CD4-positive, alpha-beta T cell (primary cell): ENCODE results near the gene ZC3HAV1L. TPM values are rescaled to one million over a fixed set of nuclear protein-coding genes. Genes with fewer than 3 reads are reported as not detected.
A peak's percentile ranks its signal among the peaks of the same experiment; 100 is the strongest.

Source experiments
- ATAC-seq: fragments of 200-7000 bp; cut with Tn5 transposase; one replicate; pipeline ENCODE4 v1.10.0; 2022; ENCODE audit warnings: mild to moderate bottlenecking; ENCODE audit not compliant: poor library complexity
- CTCF ChIA-PET: fragments of 350-600 bp; sonication (Branson Sonifier 250); formaldehyde crosslinking; loops from one replicate; lab custom pipeline; 2021; ENCODE audit warnings: antibody characterized with exemption, inconsistent platforms; lab: Charles Lee
- POLR2A ChIA-PET: fragments of 350-600 bp; sonication (Branson Sonifier 250); formaldehyde crosslinking; loops from one replicate; lab custom pipeline; 2021; ENCODE audit warnings: antibody characterized with exemption, inconsistent platforms; lab: Charles Lee
- DNase-seq, 14 experiments: peaks; one replicate each; pipeline ENCODE4 v3.0.0-alpha.2; 2013 to 2020; ENCODE audit warnings: mixed read lengths in 2 of 14
- H3K27ac ChIP-seq, 2 donors: one replicate each; pipeline versions ENCODE4 v1.5.1 to v1.7.0; 2013; ENCODE audit warnings: low read length in 2 of 2, low read depth in 1 of 2, mild to moderate bottlenecking in 1 of 2
- H3K27me3 ChIP-seq, 2 experiments: 1 replicate in 1 of 2; 2 replicates in 1 of 2; pipeline versions ENCODE4 v1.6.1 to v1.7.0; 2013; ENCODE audit warnings: low read length in 2 of 2, control low read depth in 1 of 2, mild to moderate bottlenecking in 1 of 2, moderate library complexity in 1 of 2; ENCODE audit not compliant: insufficient read depth in 2 of 2, control insufficient read depth in 1 of 2
- H3K36me3 ChIP-seq: one replicate; pipeline ENCODE4 v1.6.1; 2013; ENCODE audit warnings: low read length, control low read depth; ENCODE audit not compliant: insufficient read depth
- H3K4me1 ChIP-seq: one replicate; pipeline ENCODE4 v1.6.1; 2013; ENCODE audit warnings: low read length, control low read depth; ENCODE audit not compliant: insufficient read depth
- H3K4me3 ChIP-seq: one replicate; pipeline ENCODE4 v1.5.1; 2013; ENCODE audit warnings: mild to moderate bottlenecking, low read length, moderate library complexity
- H3K9me3 ChIP-seq, 2 experiments: 1 replicate in 1 of 2; 2 replicates in 1 of 2; pipeline versions ENCODE4 v1.6.1 to v1.7.0; 2013; ENCODE audit warnings: low read length in 2 of 2, mild to moderate bottlenecking in 2 of 2, control low read depth in 1 of 2, moderate library complexity in 1 of 2; ENCODE audit not compliant: control insufficient read depth in 1 of 2, insufficient read depth in 1 of 2
- H3K27ac Mint-ChIP-seq: one replicate; pipeline ENCODE4 v1.8.0; 2020; ENCODE audit warnings: mixed read lengths
- H3K27me3 Mint-ChIP-seq: one replicate; pipeline ENCODE4 v1.8.0; 2021; ENCODE audit warnings: mixed read lengths
- H3K36me3 Mint-ChIP-seq: one replicate; pipeline ENCODE4 v1.8.0; 2021; ENCODE audit warnings: low read depth, mixed read lengths
- H3K4me1 Mint-ChIP-seq: one replicate; pipeline ENCODE4 v1.8.0; 2021; ENCODE audit warnings: low read depth, mixed read lengths
- H3K4me3 Mint-ChIP-seq: one replicate; pipeline ENCODE4 v1.8.0; 2020; ENCODE audit warnings: mild to moderate bottlenecking, mixed read lengths
- H3K9me3 Mint-ChIP-seq: one replicate; pipeline ENCODE4 v1.8.0; 2020; ENCODE audit warnings: mixed read lengths
- CTCF ChIP-seq: fragments of 200-600 bp; IDR thresholded peaks from one replicate; pipeline ENCODE4 v1.8.0; 2022; ENCODE audit warnings: antibody characterized with exemption, mild to moderate bottlenecking
- intact Hi-C, 2 experiments: fragments of 100-400 bp; cut with DNase I in 1 of 2; cut with micrococcal nuclease in 1 of 2; formaldehyde crosslinking; loops; one replicate each; pipeline versions ENCODE4 v1.15.1 to v1.9.0; 2023 to 2025; cut with DNase I, micrococcal nuclease
- total RNA-seq, 174 experiments: library from RNA in 2 of 174; stranded (reverse) in 2 of 174; gene quantifications; one replicate each; pipeline ENCODE4 v1.2.3 and lab custom pipeline; 2021 to 2026

The ZC3HAV1L gene
- total RNA-seq, 2 experiments from 2014 or later, result 0.44 to 0.50 TPM

DNA sequence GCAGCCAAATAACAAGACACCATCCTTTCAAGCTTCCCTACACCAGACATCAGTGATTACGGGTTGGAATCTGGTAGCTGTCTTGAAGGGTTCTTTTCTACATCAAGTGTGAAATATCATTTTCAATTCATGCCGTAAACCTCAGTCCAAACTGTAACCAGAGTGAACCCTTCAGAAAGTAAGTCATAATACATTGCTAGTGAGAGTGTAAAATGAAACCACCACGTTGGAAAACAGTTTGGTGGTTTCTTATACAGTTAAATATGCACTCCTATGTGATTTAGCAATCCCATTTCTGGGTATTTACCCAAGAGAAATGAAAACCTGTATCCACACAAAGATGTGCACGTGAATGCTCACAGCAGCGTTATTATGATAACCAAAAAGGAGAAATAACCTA lies 25.6 kb upstream of the ZC3HAV1L start:
- Mint-ChIP-seq H3K27me3 (no peaks in the 10 kb centered on the region), H3K4me1 (peaks cover 68% of the 10 kb centered on the region), H3K27ac (peak overlapping the region; percentile 83), H3K9me3 (no peaks in the 10 kb centered on the region), H3K4me3 (no peak overlapping the region), H3K36me3 (peaks cover 96% of the 10 kb centered on the region)
- TF ChIP-seq CTCF, result no peak
- no peak overlapping the region for H3K27ac ChIP-seq
- intact Hi-C loops, result no loop called here
- H3K36me3 ChIP-seq, result peaks cover 96% of the 10 kb centered on the region
- H3K4me3 ChIP-seq, result no peak overlapping the region
- no peak for DNase-seq
- ChIA-PET CTCF (interaction anchor here (4.0 kb wide), 1 partner anchor 13 kb away, joined by 18 read pairs; no protein-coding TSS in a partner anchor), POLR2A (interaction anchor here (1.2 kb wide), 2 partner anchors 13 to 19 kb away, joined by 3 to 4 read pairs; no protein-coding TSS in a partner anchor)
- no peak for ATAC-seq
- peaks cover 23% of the 10 kb centered on the region for H3K4me1 ChIP-seq
- H3K27me3 ChIP-seq, result no peaks in the 10 kb centered on the region
- H3K9me3 ChIP-seq, result no peaks in the 10 kb centered on the region

DNA sequence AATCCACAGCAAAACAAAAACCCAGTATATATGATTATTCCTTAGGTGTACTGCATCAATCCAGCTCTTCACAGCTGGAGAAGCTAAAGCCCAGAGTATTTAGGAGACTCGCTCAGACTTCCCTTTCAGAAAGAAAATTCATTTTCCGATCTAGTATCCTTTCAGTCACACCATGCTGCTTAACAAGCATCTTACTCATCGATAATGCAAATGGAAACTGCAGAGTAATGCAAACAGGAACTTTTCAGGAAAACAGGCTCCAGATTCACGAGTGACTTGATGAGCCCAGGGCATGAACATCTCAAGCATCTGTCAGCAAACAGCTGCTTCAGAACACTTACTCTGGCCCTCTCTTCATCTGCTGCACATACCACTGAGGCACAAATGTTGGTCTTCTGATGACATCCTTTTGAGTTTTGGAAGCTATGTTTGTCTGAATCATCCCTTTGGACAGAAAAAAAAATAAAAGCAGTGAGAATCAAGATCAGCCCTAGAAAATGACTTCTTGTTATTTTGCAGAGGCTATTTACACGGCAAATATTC lies 24.9 kb upstream of the ZC3HAV1L start:
- H3K4me3 ChIP-seq, result no peak overlapping the region
- H3K4me1 ChIP-seq, result peaks cover 18% of the 10 kb centered on the region
- no peak overlapping the region for H3K4me3 Mint-ChIP-seq
- H3K36me3 Mint-ChIP-seq, result peaks cover 96% of the 10 kb centered on the region
- H3K27ac Mint-ChIP-seq, result peak overlapping the region; percentile 83
- POLR2A ChIA-PET, result interaction anchor here (0.6 to 1.2 kb wide), 6 partner anchors 10 to 34 kb away, joined by 3 to 7 read pairs (median 4); no protein-coding TSS in a partner anchor
- CTCF ChIA-PET, result interaction anchor here (0.6 to 4.0 kb wide), 5 partner anchors 11 to 1329 kb away, joined by 3 to 18 read pairs (median 3); no protein-coding TSS in a partner anchor
- H3K4me1 Mint-ChIP-seq, result peaks cover 65% of the 10 kb centered on the region
- H3K27me3 ChIP-seq, result no peaks in the 10 kb centered on the region
- H3K36me3 ChIP-seq, result peaks cover 96% of the 10 kb centered on the region
- no peak for ATAC-seq
- intact Hi-C loops, result no loop called here
- no peaks in the 10 kb centered on the region for H3K9me3 Mint-ChIP-seq
- H3K27ac ChIP-seq, result no peak overlapping the region
- no peaks in the 10 kb centered on the region for H3K9me3 ChIP-seq
- no peak for TF ChIP-seq CTCF
- DNase-seq, result no peak
- H3K27me3 Mint-ChIP-seq, result no peaks in the 10 kb centered on the region

GRCh38 chr7:139059905-139060304 lies 24.1 kb upstream of the ZC3HAV1L start:
- Histone ChIP-seq H3K4me3 (no peak overlapping the region), H3K27ac (no peak overlapping the region), H3K36me3 (peaks cover 96% of the 10 kb centered on the region), H3K27me3 (no peaks in the 10 kb centered on the region), H3K9me3 (no peaks in the 10 kb centered on the region), H3K4me1 (peaks cover 17% of the 10 kb centered on the region)
- no peak overlapping the region for H3K4me3 Mint-ChIP-seq
- POLR2A ChIA-PET, result interaction anchor here (0.6 to 1.2 kb wide), 5 partner anchors 10 to 35 kb away, joined by 3 to 7 read pairs (median 5); no protein-coding TSS in a partner anchor
- H3K9me3 Mint-ChIP-seq, result no peaks in the 10 kb centered on the region
- intact Hi-C loops, result no loop called here
- CTCF ChIA-PET, result interaction anchor here (0.6 to 1.8 kb wide), 5 partner anchors 11 to 179 kb away, joined by 3 to 8 read pairs (median 3); no protein-coding TSS in a partner anchor
- no peaks in the 10 kb centered on the region for H3K27me3 Mint-ChIP-seq
- peaks cover 60% of the 10 kb centered on the region for H3K4me1 Mint-ChIP-seq
- TF ChIP-seq CTCF, result no peak
- peak overlapping the region; percentile 83 for H3K27ac Mint-ChIP-seq
- peaks cover 96% of the 10 kb centered on the region for H3K36me3 Mint-ChIP-seq
- ATAC-seq (no peak), DNase-seq (no peak)
